Measurements from ENCODE around the gene SREK1.

The SREK1 gene

GRCh38 chr5:66164044-66164790 lies 20.1 kb downstream of the SREK1 start:
- Histone ChIP-seq H3K4me1 (ENCODE audit: control insufficient read depth, insufficient read depth, low read length) (peaks cover 12% of the 10 kb centered on the region), H3K4me3 (ENCODE audit: low read length) (no peak overlapping the region), H3K27me3 (replicated peaks; ENCODE audit: control insufficient read depth, insufficient read depth, low read length) (no peaks in the 10 kb centered on the region), H3K36me3 (ENCODE audit: control insufficient read depth, insufficient read depth, low read length, severe bottlenecking) (peaks cover 95% of the 10 kb centered on the region), H3K9me3 (ENCODE audit: control insufficient read depth, low read length) (no peaks in the 10 kb centered on the region), H3K9ac (ENCODE audit: low read length) (no peak overlapping the region)
- DNase-seq (ENCODE audit: low read depth): peak; percentile 81

DNA sequence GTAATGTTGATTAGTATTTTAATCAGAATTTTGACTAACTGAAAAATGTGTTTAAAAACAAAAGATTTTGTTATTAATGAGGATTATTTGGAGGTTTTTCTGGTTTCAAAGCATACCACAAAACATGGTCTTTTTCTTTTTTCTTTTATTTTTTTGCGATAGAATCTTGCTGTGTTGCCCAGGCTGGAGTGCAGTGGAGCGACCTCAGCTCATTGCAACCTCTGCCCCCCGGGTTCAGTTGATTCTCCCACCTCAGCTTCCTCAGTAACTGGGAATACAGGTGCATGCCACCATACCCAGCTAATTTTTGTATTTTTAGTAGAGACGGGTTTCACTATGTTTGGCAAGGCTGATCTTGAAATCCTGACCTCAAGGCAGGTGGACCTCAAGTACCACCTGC lies 24.1 kb downstream of the SREK1 start:
- H3K4me3 ChIP-seq (ENCODE audit: low read length): no peak overlapping the region
- no peak for DNase-seq (ENCODE audit: low read depth)
- H3K4me1 ChIP-seq (ENCODE audit: control insufficient read depth, insufficient read depth, low read length): peaks cover 12% of the 10 kb centered on the region
- no peaks in the 10 kb centered on the region for H3K9me3 ChIP-seq (ENCODE audit: control insufficient read depth, low read length)
- no peaks in the 10 kb centered on the region for H3K27me3 ChIP-seq (replicated peaks; ENCODE audit: control insufficient read depth, insufficient read depth, low read length)
- no peak overlapping the region for H3K9ac ChIP-seq (ENCODE audit: low read length)
- peaks cover 92% of the 10 kb centered on the region for H3K36me3 ChIP-seq (ENCODE audit: control insufficient read depth, insufficient read depth, low read length, severe bottlenecking)

DNA sequence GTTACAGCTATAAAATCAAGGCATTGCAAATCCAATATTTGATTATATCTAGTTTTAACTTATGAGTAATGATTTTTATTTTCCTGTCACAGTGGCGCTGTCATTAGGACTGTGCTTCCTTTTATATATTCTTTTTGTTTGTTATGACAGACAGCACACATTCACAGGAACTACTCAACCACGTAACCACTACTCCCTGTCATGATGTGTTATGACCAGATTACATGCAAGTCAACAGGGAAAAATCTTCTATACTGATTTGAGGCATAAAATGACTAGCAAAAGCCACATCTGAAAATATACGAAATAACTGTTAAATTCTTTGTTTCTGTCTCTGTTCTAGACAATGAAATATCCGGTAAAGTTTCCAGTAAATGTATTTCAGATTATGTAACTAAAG lies 25.4 kb downstream of the SREK1 start:
- H3K9ac ChIP-seq (ENCODE audit: low read length): no peak overlapping the region
- H3K4me1 ChIP-seq (ENCODE audit: control insufficient read depth, insufficient read depth, low read length): peaks cover 5% of the 10 kb centered on the region
- no peak for DNase-seq (ENCODE audit: low read depth)
- no peaks in the 10 kb centered on the region for H3K9me3 ChIP-seq (ENCODE audit: control insufficient read depth, low read length)
- no peak overlapping the region for H3K4me3 ChIP-seq (ENCODE audit: low read length)
- H3K36me3 ChIP-seq (ENCODE audit: control insufficient read depth, insufficient read depth, low read length, severe bottlenecking): peaks cover 83% of the 10 kb centered on the region
- no peaks in the 10 kb centered on the region for H3K27me3 ChIP-seq (replicated peaks; ENCODE audit: control insufficient read depth, insufficient read depth, low read length)

- no peak for DNase-seq (ENCODE audit: low read depth)
- H3K9ac ChIP-seq (ENCODE audit: low read length): no peak overlapping the region
- no peaks in the 10 kb centered on the region for H3K27me3 ChIP-seq (replicated peaks; ENCODE audit: control insufficient read depth, insufficient read depth, low read length)
- peaks cover 83% of the 10 kb centered on the region for H3K36me3 ChIP-seq (ENCODE audit: control insufficient read depth, insufficient read depth, low read length, severe bottlenecking)
- no peak overlapping the region for H3K4me3 ChIP-seq (ENCODE audit: low read length)
- H3K9me3 ChIP-seq (ENCODE audit: control insufficient read depth, low read length): no peaks in the 10 kb centered on the region
- H3K4me1 ChIP-seq (ENCODE audit: control insufficient read depth, insufficient read depth, low read length): peaks cover 8% of the 10 kb centered on the region
These were observed 26.3 kb downstream of the SREK1 start for GRCh38 chr5:66170195-66170919.

- no peaks in the 10 kb centered on the region for H3K9me3 ChIP-seq (ENCODE audit: control insufficient read depth, low read length)
- H3K9ac ChIP-seq (ENCODE audit: low read length): no peak overlapping the region
- peak; percentile 84 for DNase-seq (ENCODE audit: low read depth)
- H3K27me3 ChIP-seq (replicated peaks; ENCODE audit: control insufficient read depth, insufficient read depth, low read length): no peaks in the 10 kb centered on the region
- peaks cover 83% of the 10 kb centered on the region for H3K36me3 ChIP-seq (ENCODE audit: control insufficient read depth, insufficient read depth, low read length, severe bottlenecking)
- no peak overlapping the region for H3K4me3 ChIP-seq (ENCODE audit: low read length)
- H3K4me1 ChIP-seq (ENCODE audit: control insufficient read depth, insufficient read depth, low read length): peaks cover 8% of the 10 kb centered on the region
These were observed 27.5 kb downstream of the SREK1 start for GRCh38 chr5:66171349-66172344.

DNA sequence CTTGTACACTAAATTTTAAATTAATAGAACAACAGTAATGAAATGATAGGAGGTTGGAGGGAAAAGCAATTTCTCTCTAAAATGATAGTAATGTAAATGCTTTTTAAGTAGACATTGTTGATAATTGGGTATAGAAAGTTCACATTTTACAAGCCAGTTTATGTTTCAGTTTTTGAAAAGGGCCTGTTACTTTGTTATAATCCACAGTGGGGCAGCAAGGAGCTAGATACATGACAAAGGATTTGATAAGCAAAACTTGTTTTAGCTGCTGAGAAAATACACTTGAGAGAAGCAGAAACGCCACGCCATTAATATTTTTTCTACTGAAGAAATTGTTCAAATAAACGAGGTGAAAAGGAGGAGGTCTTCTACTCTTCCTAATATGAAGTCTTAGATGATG lies 30.2 kb downstream of the SREK1 start:
- peak; percentile 59 for DNase-seq (ENCODE audit: low read depth)
- Histone ChIP-seq H3K27me3 (replicated peaks; ENCODE audit: control insufficient read depth, insufficient read depth, low read length) (no peaks in the 10 kb centered on the region), H3K4me3 (ENCODE audit: low read length) (no peak overlapping the region), H3K9me3 (ENCODE audit: control insufficient read depth, low read length) (no peaks in the 10 kb centered on the region), H3K36me3 (ENCODE audit: control insufficient read depth, insufficient read depth, low read length, severe bottlenecking) (peaks cover 88% of the 10 kb centered on the region), H3K4me1 (ENCODE audit: control insufficient read depth, insufficient read depth, low read length) (peaks cover 8% of the 10 kb centered on the region), H3K9ac (ENCODE audit: low read length) (no peak overlapping the region)

GRCh38 chr5:66178799-66179198 lies 34.7 kb downstream of the SREK1 start:
- no peak for DNase-seq (ENCODE audit: low read depth)
- H3K9ac ChIP-seq (ENCODE audit: low read length): no peak overlapping the region
- H3K36me3 ChIP-seq (ENCODE audit: control insufficient read depth, insufficient read depth, low read length, severe bottlenecking): peaks cover 82% of the 10 kb centered on the region
- no peak overlapping the region for H3K4me3 ChIP-seq (ENCODE audit: low read length)
- peaks cover 8% of the 10 kb centered on the region for H3K4me1 ChIP-seq (ENCODE audit: control insufficient read depth, insufficient read depth, low read length)
- H3K9me3 ChIP-seq (ENCODE audit: control insufficient read depth, low read length): no peaks in the 10 kb centered on the region
- no peaks in the 10 kb centered on the region for H3K27me3 ChIP-seq (replicated peaks; ENCODE audit: control insufficient read depth, insufficient read depth, low read length)

DNA sequence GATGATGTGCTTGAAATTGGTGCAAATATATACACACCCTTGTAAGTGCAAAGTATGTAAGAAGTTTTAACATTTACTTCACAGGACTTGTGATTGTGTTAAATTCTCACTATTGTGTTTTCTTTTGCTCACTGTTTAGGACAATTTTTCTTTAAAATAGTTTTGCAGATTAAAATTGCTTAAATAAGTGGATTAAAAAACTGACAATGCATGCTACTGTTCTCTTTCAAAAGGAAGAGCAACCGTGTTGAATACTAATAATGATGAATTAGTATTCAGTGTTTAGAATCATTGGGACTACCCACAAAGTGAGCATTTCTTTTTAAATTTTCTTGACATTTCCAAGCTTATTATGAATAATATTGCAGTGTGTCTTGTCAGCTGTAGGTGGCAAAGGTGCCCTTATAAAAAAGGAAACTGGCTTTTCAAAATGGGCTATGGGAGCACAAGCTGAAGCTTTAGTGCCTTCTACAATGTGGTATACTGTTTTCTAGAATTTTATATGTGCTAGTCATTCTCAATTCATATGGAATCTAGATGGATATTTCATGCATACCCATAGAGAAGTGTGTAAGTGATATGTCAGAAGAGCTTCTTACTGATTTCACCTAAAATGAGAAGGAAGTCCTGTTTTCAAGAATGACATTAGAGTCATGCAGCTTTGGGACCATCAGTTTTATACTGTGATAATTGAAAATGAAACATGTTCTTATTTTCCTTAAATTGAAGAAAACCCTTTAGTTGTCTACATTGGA lies 35.4 kb downstream of the SREK1 start:
- no peak overlapping the region for H3K4me3 ChIP-seq (ENCODE audit: low read length)
- no peak for DNase-seq (ENCODE audit: low read depth)
- no peaks in the 10 kb centered on the region for H3K27me3 ChIP-seq (replicated peaks; ENCODE audit: control insufficient read depth, insufficient read depth, low read length)
- peaks cover 83% of the 10 kb centered on the region for H3K36me3 ChIP-seq (ENCODE audit: control insufficient read depth, insufficient read depth, low read length, severe bottlenecking)
- no peaks in the 10 kb centered on the region for H3K9me3 ChIP-seq (ENCODE audit: control insufficient read depth, low read length)
- no peak overlapping the region for H3K9ac ChIP-seq (ENCODE audit: low read length)
- H3K4me1 ChIP-seq (ENCODE audit: control insufficient read depth, insufficient read depth, low read length): peaks cover 8% of the 10 kb centered on the region

DNA sequence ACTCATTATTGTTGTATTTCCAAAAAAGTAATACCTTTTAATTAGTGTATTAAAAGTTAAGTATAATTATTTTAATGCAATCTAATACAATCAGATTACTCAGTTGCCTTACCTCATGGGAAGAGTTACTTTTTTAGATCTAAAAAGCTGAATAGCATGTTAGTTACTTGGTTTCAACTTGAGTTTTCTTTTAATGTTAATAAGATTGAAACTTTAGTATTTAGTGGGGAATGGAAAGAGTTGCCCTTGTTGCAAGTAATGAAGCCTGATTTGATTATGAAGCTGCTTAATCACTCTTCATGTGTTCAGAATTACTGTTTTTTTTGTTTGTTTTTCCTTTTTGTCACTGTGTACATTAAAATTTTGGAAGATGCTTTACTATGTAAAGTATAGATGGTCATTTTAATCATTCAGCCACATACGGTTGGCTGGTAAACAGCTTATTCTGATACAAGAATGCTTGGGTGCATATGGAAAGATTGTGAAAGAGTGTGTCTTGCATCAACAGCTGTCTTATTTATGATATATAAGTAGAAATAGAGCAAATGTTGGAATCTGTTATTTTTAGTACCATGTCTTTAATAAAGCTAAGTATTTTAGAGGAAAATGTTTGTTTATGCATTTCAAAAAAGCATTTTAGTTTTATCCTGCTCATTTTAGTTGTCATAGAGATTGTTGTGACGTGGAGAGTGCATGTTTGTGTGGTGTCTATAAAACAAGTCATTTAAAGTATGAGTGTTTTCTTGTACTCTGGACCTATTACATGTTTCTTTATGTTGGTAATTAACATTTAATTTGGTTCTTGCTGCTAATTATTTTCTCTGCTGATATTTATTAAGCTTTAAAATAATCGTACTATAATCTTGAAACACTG lies 36.4 kb downstream of the SREK1 start:
- Histone ChIP-seq H3K36me3 (ENCODE audit: control insufficient read depth, insufficient read depth, low read length, severe bottlenecking) (peaks cover 74% of the 10 kb centered on the region), H3K4me3 (ENCODE audit: low read length) (no peak overlapping the region), H3K9ac (ENCODE audit: low read length) (no peak overlapping the region), H3K9me3 (ENCODE audit: control insufficient read depth, low read length) (no peaks in the 10 kb centered on the region), H3K27me3 (replicated peaks; ENCODE audit: control insufficient read depth, insufficient read depth, low read length) (no peaks in the 10 kb centered on the region), H3K4me1 (ENCODE audit: control insufficient read depth, insufficient read depth, low read length) (no peaks in the 10 kb centered on the region)
- peak; percentile 24 for DNase-seq (ENCODE audit: low read depth)

GRCh38 chr5:66186108-66186507 lies 42.0 kb downstream of the SREK1 start:
- H3K27me3 ChIP-seq (replicated peaks; ENCODE audit: control insufficient read depth, insufficient read depth, low read length): no peaks in the 10 kb centered on the region

More at GRCh38 chr5:66186108-66186507, 42.0 kb downstream of the SREK1 start:
- Histone ChIP-seq H3K4me3 (ENCODE audit: low read length) (no peak overlapping the region), H3K9me3 (ENCODE audit: control insufficient read depth, low read length) (no peaks in the 10 kb centered on the region), H3K4me1 (ENCODE audit: control insufficient read depth, insufficient read depth, low read length) (no peaks in the 10 kb centered on the region), H3K9ac (ENCODE audit: low read length) (no peak overlapping the region), H3K36me3 (ENCODE audit: control insufficient read depth, insufficient read depth, low read length, severe bottlenecking) (peaks cover 21% of the 10 kb centered on the region)
- DNase-seq (ENCODE audit: low read depth): no peak
